ENCODE measurements around the gene PPP1R9A. TPM values are rescaled to one million over a fixed set of nuclear protein-coding genes. Genes with fewer than 3 reads are reported as not detected.

PPP1R9A gene
- total RNA-seq, 1 donor from 2014 or later = 14.1 TPM

- TF ChIP-seq CTCF (conservative IDR thresholded peaks at IDR 0.05; ENCODE audit: low read depth, low read length) = no peak
- no peak for DNase-seq (ENCODE audit: low read depth)
- no peak overlapping the region for H3K4me3 ChIP-seq (ENCODE audit: low read depth, low read length)
These were observed 20.8 kb downstream of the PPP1R9A start for GRCh38 chr7:94928168-94928707.

GRCh38 chr7:94933256-94933990 lies 26.0 kb downstream of the PPP1R9A start:
- no peak for TF ChIP-seq CTCF (conservative IDR thresholded peaks at IDR 0.05; ENCODE audit: low read depth, low read length)
- no peak for DNase-seq (ENCODE audit: low read depth)
- H3K4me3 ChIP-seq (ENCODE audit: low read depth, low read length) = no peak overlapping the region

- no peak for TF ChIP-seq CTCF (conservative IDR thresholded peaks at IDR 0.05; ENCODE audit: low read depth, low read length)
- H3K4me3 ChIP-seq (ENCODE audit: low read depth, low read length) = no peak overlapping the region
- no peak for DNase-seq (ENCODE audit: low read depth)
These were observed 32.0 kb downstream of the PPP1R9A start for GRCh38 chr7:94939395-94939794.

- DNase-seq (ENCODE audit: low read depth) = no peak
- H3K4me3 ChIP-seq (ENCODE audit: low read depth, low read length) = no peak overlapping the region
- TF ChIP-seq CTCF (conservative IDR thresholded peaks at IDR 0.05; ENCODE audit: low read depth, low read length) = no peak
These were observed 32.8 kb downstream of the PPP1R9A start for GRCh38 chr7:94940241-94940640.

GRCh38 chr7:94941844-94942632 lies 34.6 kb downstream of the PPP1R9A start:
- TF ChIP-seq CTCF (conservative IDR thresholded peaks at IDR 0.05; ENCODE audit: low read depth, low read length) = no peak
- no peak for DNase-seq (ENCODE audit: low read depth)
- no peak overlapping the region for H3K4me3 ChIP-seq (ENCODE audit: low read depth, low read length)

GRCh38 chr7:94943134-94943533 lies 35.7 kb downstream of the PPP1R9A start:
- DNase-seq (ENCODE audit: low read depth) = no peak
- H3K4me3 ChIP-seq (ENCODE audit: low read depth, low read length) = no peak overlapping the region
- TF ChIP-seq CTCF (conservative IDR thresholded peaks at IDR 0.05; ENCODE audit: low read depth, low read length) = no peak
